ENCODE results near the gene SLC38A10. TPM values are rescaled to one million over a fixed set of nuclear protein-coding genes. Genes with fewer than 3 reads are reported as not detected.

Gene SLC38A10
- total and polyA plus RNA-seq, 10 of the 15 experiments (the other 5 are each of a cell fraction or from before 2014, with no cell fraction given): 0.52 to 67.9 (median 22.1) TPM

- H3K9me3 ChIP-seq (replicated peaks; ENCODE audit: control insufficient read depth, insufficient read depth, low read length): no peaks in the 10 kb centered on the region
- DNase-seq (ENCODE audit: low read depth, low spot score) (no peak), FAIRE-seq (no peak), ATAC-seq (no peak)
- POLR2A ChIA-PET: no interaction called here
- RAD21 ChIA-PET (ENCODE audit: unreplicated experiment): no interaction called here
- SMC1A ChIA-PET (ENCODE audit: uncharacterized antibody, unreplicated experiment): no interaction called here
- no peaks in the 10 kb centered on the region for H3K4me1 ChIP-seq (ENCODE audit: control insufficient read depth, insufficient read depth, low read length)
- H3K27ac ChIP-seq (ENCODE audit: control insufficient read depth, insufficient read depth): no peak overlapping the region
- no peak overlapping the region for H3K9ac ChIP-seq (ENCODE audit: control insufficient read depth, insufficient read depth, low read length)
- no TSS peak for BruUV-seq (replicated peaks)
- no peak overlapping the region for H2AFZ ChIP-seq (ENCODE audit: control insufficient read depth, low read depth, low read length)
- H3K79me2 ChIP-seq (ENCODE audit: control insufficient read depth, insufficient read depth, low read length): peaks cover 12% of the 10 kb centered on the region
- intact Hi-C loops (cut with micrococcal nuclease; ENCODE audit: unreplicated experiment) (loop anchor here (10.0 kb wide), 1 partner anchor 96 kb away; the partner anchor contains the start of gene BAHCC1), in situ Hi-C loops (cut with MboI) (no loop called here)
- no peak for TF ChIP-seq PML (IDR thresholded peaks at IDR 0.05; ENCODE audit: low read length)
- TF ChIP-seq ZBTB40 (IDR thresholded peaks at IDR 0.05; ENCODE audit: borderline replicate concordance): peak; percentile 81
- H3K4me2 ChIP-seq (ENCODE audit: control insufficient read depth, insufficient read depth): no peak overlapping the region
- no peaks in the 10 kb centered on the region for H4K20me1 ChIP-seq (ENCODE audit: control insufficient read depth, insufficient read depth)
- H3K27me3 ChIP-seq (replicated peaks in 1 of 2; ENCODE audit: control insufficient read depth in 2 of 2, insufficient read depth in 2 of 2, low read length in 1 of 2): no peaks in the 10 kb centered on the region; a peak in 1 of 4 replicates
- WGBS (ENCODE audit: insufficient coverage, insufficient replicate concordance, low lambda C conversion rate, missing lambda C conversion rate): 87% methylated on average over 15 of the region's 15 CpGs
- CTCF ChIA-PET: no interaction called here
- H3K4me3 ChIP-seq: no peak overlapping the region
- H3K36me3 ChIP-seq (ENCODE audit: control insufficient read depth in 2 of 2, insufficient read depth in 2 of 2, low read length in 1 of 2): no peaks in the 10 kb centered on the region
These were observed 4.1 kb upstream of the SLC38A10 start for GRCh38 chr17:81298991-81299738.
